Lung (tissue), 12 donors: ENCODE data around the gene SLC12A7. TPM values are rescaled to one million over a fixed set of nuclear protein-coding genes. Genes with fewer than 3 reads are reported as not detected.

Source experiments
- ATAC-seq: fragments of 200-7000 bp; cut with Tn5 transposase; one replicate; pipeline ENCODE4 v1.9.1; 2020; ENCODE audit warnings: moderate number of reproducible peaks; ENCODE audit not compliant: insufficient read depth, low FRiP score
- DNase-seq, 3 donors: peaks; one replicate each; pipeline ENCODE4 v3.0.0-alpha.2; 2013 to 2017
- H3K27ac ChIP-seq, 2 donors: one replicate each; pipeline ENCODE4 v1.5.1; 2013; ENCODE audit warnings: mild to moderate bottlenecking in 2 of 2, moderate library complexity in 2 of 2, control low read depth in 1 of 2, inconsistent platforms in 1 of 2, low read depth in 1 of 2, low read length in 1 of 2
- H3K27me3 ChIP-seq, 3 donors: one replicate each; pipeline ENCODE4 v1.5.1; 2013; ENCODE audit warnings: low read length in 2 of 3; ENCODE audit not compliant: control insufficient read depth in 3 of 3, insufficient read depth in 3 of 3
- H3K36me3 ChIP-seq, 4 donors: one replicate each; pipeline ENCODE4 v1.5.1; 2013; ENCODE audit warnings: low read length in 4 of 4, mild to moderate bottlenecking in 1 of 4, moderate library complexity in 1 of 4; ENCODE audit not compliant: control insufficient read depth in 4 of 4, insufficient read depth in 4 of 4
- H3K4me1 ChIP-seq, 5 donors: one replicate each; pipeline ENCODE4 v1.5.1; 2013; ENCODE audit warnings: low read length in 5 of 5, mild to moderate bottlenecking in 2 of 5, moderate library complexity in 1 of 5; ENCODE audit not compliant: control insufficient read depth in 5 of 5, insufficient read depth in 5 of 5
- H3K4me3 ChIP-seq: one replicate; pipeline ENCODE4 v1.5.1; 2013; ENCODE audit warnings: mild to moderate bottlenecking, control low read depth, moderate library complexity
- H3K9ac ChIP-seq, 2 donors: one replicate each; pipeline ENCODE4 v1.5.1; 2013; ENCODE audit warnings: low read length in 2 of 2, control low read depth in 1 of 2; ENCODE audit not compliant: insufficient read depth in 1 of 2
- H3K9me3 ChIP-seq, 4 donors: one replicate each; pipeline ENCODE4 v1.5.1; 2013; ENCODE audit warnings: low read length in 3 of 4, mild to moderate bottlenecking in 1 of 4, moderate library complexity in 1 of 4; ENCODE audit not compliant: control insufficient read depth in 4 of 4, insufficient read depth in 3 of 4
- CTCF ChIP-seq: IDR thresholded peaks from 2 replicates; pipeline ENCODE4 v1.5.1; 2012; ENCODE audit warnings: mild to moderate bottlenecking; ENCODE audit errors: control extremely low read depth, extremely low read depth
- WGBS, 2 donors: extraction: QIAGEN DNeasy Blood & Tissue Kit; methylation state at CpG; one replicate each; pipeline ENCODE4 v1.1.7; 2013; 5-methylcytosine and 5-hydroxymethylcytosine counted together
- polyA plus RNA-seq, 2 donors: library from polyadenylated mRNA; stranded (reverse); fragments of 200-250 nt; gene quantifications; one replicate each; pipeline ENCODE4 v1.2.1, GENCODE V29; 2013
- total RNA-seq, 2 donors: library from RNA; depleted of rRNA in 1 of 2; stranded (reverse); fragments of >200 nt in 1 of 2; gene quantifications; one replicate each; pipeline ENCODE4 v1.2.1, GENCODE V29; 2014 to 2021
- donor health status: control.
- donor health status: control.
- donor health status: Bipolar disorder and iron deficiency.
- donor health status: healthy.
- donor health status: DM: yes; HTN: yes; CAD: no.

The SLC12A7 gene
- total and polyA plus RNA-seq, 4 donors: 14.8 to 50.4 (median 39.8) TPM

- WGBS, 2 donors: 64 to 66% methylated on average over 17 of the region's 17 CpGs
- H3K4me1 ChIP-seq: peaks cover 0 to 11% (median 3%) of the 10 kb centered on the region in 5 donors
- no peaks in the 10 kb centered on the region for H3K36me3 ChIP-seq
- H3K9ac ChIP-seq: no peak overlapping the region
- no peak overlapping the region for H3K4me3 ChIP-seq
- TF ChIP-seq CTCF: no peak
- H3K27me3 ChIP-seq: peaks cover 0 to 4% (median 0%) of the 10 kb centered on the region in 3 donors
- no peaks in the 10 kb centered on the region for H3K9me3 ChIP-seq
- peak overlapping the region in 1 of 2 donors; percentile 12 for H3K27ac ChIP-seq
- DNase-seq (no peak), ATAC-seq (no peak)
Observed at GRCh38 chr5:1014781-1015221, 97.1 kb downstream of the SLC12A7 start.

GRCh38 chr5:1014346-1014745 is 97.5 kb downstream of the SLC12A7 start:
- H3K9ac ChIP-seq: no peak overlapping the region
- TF ChIP-seq CTCF: no peak
- 71 to 85% methylated on average over 14 of the region's 14 CpGs for WGBS, 2 donors
- H3K4me3 ChIP-seq: no peak overlapping the region
- peaks cover 0 to 7% (median 0%) of the 10 kb centered on the region in 3 donors for H3K27me3 ChIP-seq
- ATAC-seq (no peak), DNase-seq (no peak)
- H3K36me3 ChIP-seq: no peaks in the 10 kb centered on the region
- H3K9me3 ChIP-seq: peaks cover 0 to 3% (median 0%) of the 10 kb centered on the region in 4 donors
- no peak overlapping the region for H3K27ac ChIP-seq
- peaks cover 0 to 15% (median 4%) of the 10 kb centered on the region in 5 donors for H3K4me1 ChIP-seq

- Histone ChIP-seq H3K4me1 (peaks cover 0 to 16% (median 4%) of the 10 kb centered on the region in 5 donors), H3K27me3 (peaks cover 0 to 7% (median 0%) of the 10 kb centered on the region in 3 donors), H3K4me3 (no peak overlapping the region), H3K27ac (no peak overlapping the region), H3K9ac (no peak overlapping the region), H3K36me3 (no peaks in the 10 kb centered on the region), H3K9me3 (peaks cover 0 to 3% (median 0%) of the 10 kb centered on the region in 4 donors)
- no peak for TF ChIP-seq CTCF
- WGBS, 2 donors: 75 to 77% methylated on average over 3 of the region's 3 CpGs
- ATAC-seq (no peak), DNase-seq (no peak)
Observed at GRCh38 chr5:1013948-1014301, 97.9 kb downstream of the SLC12A7 start.
